Stimulated activated CD8-positive, alpha-beta memory T cell treated with anti-CD3 and anti-CD28 coated beads, Interleukin-2, amount 100 ng/mL, for 1 hour (primary cell): Measurements from ENCODE around the gene NKAPL.
A peak's percentile ranks its signal among the peaks of the same experiment; 100 is the strongest.

ENCODE experiments used
- DNase-seq, 2 donors: peaks; one replicate each; pipeline ENCODE4 v3.0.0-alpha.2; 2020; ENCODE audit warnings: low read depth in 2 of 2

Gene NKAPL

GRCh38 chr6:28258877-28259777, at the start of gene NKAPL:
Gene NKAPL (plus strand): TSS chr6:28259297. CDS start chr6:28259372, 75 bp downstream.
- peak in 1 of 2 donors; percentile 42 for DNase-seq

GRCh38 chr6:28209753-28210535, 49.2 kb upstream of the NKAPL start:
- no peak for DNase-seq

- no peak for DNase-seq
These were observed 47.1 kb upstream of the NKAPL start for GRCh38 chr6:28211840-28212509.

- no peak for DNase-seq
These were observed 46.4 kb upstream of the NKAPL start for GRCh38 chr6:28212510-28213212.

GRCh38 chr6:28213213-28213523, 45.9 kb upstream of the NKAPL start:
- no peak for DNase-seq

- DNase-seq = no peak
These were observed 43.7 kb upstream of the NKAPL start for GRCh38 chr6:28215425-28215824.

GRCh38 chr6:28217890-28218289, 41.2 kb upstream of the NKAPL start:
- DNase-seq = no peak

- no peak for DNase-seq
These were observed 40.5 kb upstream of the NKAPL start for GRCh38 chr6:28218312-28219248.

- no peak for DNase-seq
These were observed 38.6 kb upstream of the NKAPL start for GRCh38 chr6:28220257-28221133.

GRCh38 chr6:28224131-28225055, 34.7 kb upstream of the NKAPL start:
- DNase-seq = no peak

- DNase-seq = peak in 1 of 2 donors; percentile 6
These were observed 33.9 kb upstream of the NKAPL start, which contains the start of gene ZSCAN9 for GRCh38 chr6:28225056-28225834. Gene ZSCAN9 (plus strand): TSS chr6:28225275. CDS start chr6:28227085, 1,810 bp downstream.

- DNase-seq = no peak
These were observed 32.6 kb upstream of the NKAPL start for GRCh38 chr6:28226460-28226859.

- DNase-seq = no peak
These were observed 26.3 kb upstream of the NKAPL start for GRCh38 chr6:28232785-28233184.

GRCh38 chr6:28235912-28236452, 23.1 kb upstream of the NKAPL start:
- DNase-seq = no peak

- DNase-seq = no peak
These were observed 19.5 kb upstream of the NKAPL start for GRCh38 chr6:28239636-28240035.

- no peak for DNase-seq
These were observed 18.6 kb upstream of the NKAPL start for GRCh38 chr6:28240471-28240870.

- no peak for DNase-seq
These were observed 15.2 kb upstream of the NKAPL start for GRCh38 chr6:28243946-28244345.
